Middle frontal gyrus (tissue), 1 donor: Measurements from ENCODE around the gene LRP1.
A peak's percentile ranks its signal among the peaks of the same experiment; 100 is the strongest.

Source experiments
- DNase-seq: peaks from one replicate; pipeline ENCODE4 v3.0.0-alpha.2; 2015; ENCODE audit warnings: low spot score; ENCODE audit errors: extremely low spot score

LRP1 gene

GRCh38 chr12:57222286-57223190 lies 94.3 kb downstream of the LRP1 start:
- no peak for DNase-seq

GRCh38 chr12:57223191-57224165 lies 95.2 kb downstream of the LRP1 start:
- DNase-seq: no peak

GRCh38 chr12:57224278-57224972 lies 96.1 kb downstream of the LRP1 start:
- DNase-seq: no peak

GRCh38 chr12:57224973-57225679 lies 96.8 kb downstream of the LRP1 start:
- DNase-seq: no peak

GRCh38 chr12:57225680-57226210 lies 97.5 kb downstream of the LRP1 start:
- DNase-seq: no peak

- no peak for DNase-seq
Observed at GRCh38 chr12:57226588-57227314, 98.5 kb downstream of the LRP1 start.

GRCh38 chr12:57227315-57228115 lies 99.2 kb downstream of the LRP1 start:
- no peak for DNase-seq

GRCh38 chr12:57229046-57229633 lies 100.9 kb downstream of the LRP1 start:
- DNase-seq: no peak

GRCh38 chr12:57229634-57230380 lies 101.5 kb downstream of the LRP1 start, which contains the start of gene SHMT2:
Gene SHMT2 (plus strand): TSS chr12:57229711. CDS start chr12:57229779, 68 bp downstream.
- DNase-seq: peak; percentile 94

GRCh38 chr12:57230381-57231155 lies 102.3 kb downstream of the LRP1 start:
- no peak for DNase-seq

- no peak for DNase-seq
Observed at GRCh38 chr12:57231276-57232021, 103.2 kb downstream of the LRP1 start.

GRCh38 chr12:57232156-57232756 lies 104.0 kb downstream of the LRP1 start:
- no peak for DNase-seq

GRCh38 chr12:57233357-57234232 lies 105.3 kb downstream of the LRP1 start:
- no peak for DNase-seq

GRCh38 chr12:57234233-57234570 lies 105.9 kb downstream of the LRP1 start:
- DNase-seq: no peak

- DNase-seq: no peak
Observed at GRCh38 chr12:57234571-57235016, 106.3 kb downstream of the LRP1 start.
